HG03354 (cell line): ENCODE data around the gene ADD1.

Source experiments
- ATAC-seq: cut with Tn5 transposase; IDR thresholded peaks from one replicate; pipeline ENCODE4 v1.9.1; 2021; ENCODE audit warnings: mild to moderate bottlenecking; ENCODE audit not compliant: unreplicated experiment, poor library complexity, severe bottlenecking

Gene ADD1

GRCh38 chr4:2819244-2820215 is 24.1 kb upstream of the ADD1 start:
- ATAC-seq: no peak

GRCh38 chr4:2820216-2820982 is 23.2 kb upstream of the ADD1 start:
- ATAC-seq: no peak

- no peak for ATAC-seq
Observed at GRCh38 chr4:2822461-2823300, 21.0 kb upstream of the ADD1 start.

- no peak for ATAC-seq
Observed at GRCh38 chr4:2823301-2823670, 20.4 kb upstream of the ADD1 start.

- ATAC-seq: no peak
Observed at GRCh38 chr4:2823671-2824328, 19.8 kb upstream of the ADD1 start.

- ATAC-seq: no peak
Observed at GRCh38 chr4:2824329-2824835, 19.3 kb upstream of the ADD1 start.

GRCh38 chr4:2824836-2825381 is 18.7 kb upstream of the ADD1 start:
- ATAC-seq: no peak

- ATAC-seq: no peak
Observed at GRCh38 chr4:2825740-2826139, 17.9 kb upstream of the ADD1 start.

- ATAC-seq: no peak
Observed at GRCh38 chr4:2827071-2827873, 16.4 kb upstream of the ADD1 start.

GRCh38 chr4:2827874-2828751 is 15.5 kb upstream of the ADD1 start:
- ATAC-seq: no peak

GRCh38 chr4:2828758-2829181 is 14.9 kb upstream of the ADD1 start:
- no peak for ATAC-seq

GRCh38 chr4:2829321-2829932 is 14.2 kb upstream of the ADD1 start:
- no peak for ATAC-seq

- ATAC-seq: no peak
Observed at GRCh38 chr4:2829933-2830451, 13.7 kb upstream of the ADD1 start.

- ATAC-seq: no peak
Observed at GRCh38 chr4:2830632-2831610, 12.7 kb upstream of the ADD1 start.

GRCh38 chr4:2831611-2832308 is 11.9 kb upstream of the ADD1 start:
- no peak for ATAC-seq
